HepG2 (cell line): ENCODE data around the gene CADM1.

Source experiments
- EZH2 ChIP-seq: conservative IDR thresholded peaks from 2 replicates; pipeline ENCODE4 v1.6.1; 2012; ENCODE audit warnings: mild to moderate bottlenecking, low read depth, low read length, moderate library complexity
- POLR2A ChIP-seq, 2 experiments: IDR thresholded peaks; 2 replicates each; pipeline ENCODE4 v1.6.1; 2011; ENCODE audit warnings: low read depth in 2 of 2, low read length in 2 of 2, mild to moderate bottlenecking in 1 of 2, moderate library complexity in 1 of 2; ENCODE audit not compliant: insufficient read depth in 1 of 2
- SUZ12 ChIP-seq: fragments of 150-350 bp; IDR thresholded peaks from 2 replicates; pipeline ENCODE4 v1.6.1; 2014; ENCODE audit warnings: low read depth, low read length
- ZFYVE20 ChIP-seq: sonication (generic); formaldehyde crosslinking; IDR thresholded peaks from 2 replicates; pipeline ENCODE4 v1.8.0; 2023; ENCODE audit warnings: low read depth, mild to moderate bottlenecking, moderate library complexity, missing genetic modification reagents, borderline replicate concordance
- ZNF121 ChIP-seq: sonication (generic); formaldehyde crosslinking; IDR thresholded peaks from 2 replicates; pipeline ENCODE4 v1.5.0; 2020; ENCODE audit warnings: mild to moderate bottlenecking, missing genetic modification reagents
- ZNF441 ChIP-seq: sonication (generic); formaldehyde crosslinking; IDR thresholded peaks from 2 replicates; pipeline ENCODE4 v1.7.0; 2021; ENCODE audit warnings: missing genetic modification reagents, borderline replicate concordance
- ZZZ3 ChIP-seq: sonication (generic); formaldehyde crosslinking; IDR thresholded peaks from 2 replicates; pipeline ENCODE4 v1.4.0; 2020; ENCODE audit warnings: missing genetic modification reagents, mild to moderate bottlenecking, borderline replicate concordance
- TF ChIP-seq, protein P1 (sequence below): sonication (generic); formaldehyde crosslinking; IDR thresholded peaks from 2 replicates; pipeline ENCODE4 v1.4.0; 2020; ENCODE audit warnings: mild to moderate bottlenecking, missing genetic modification reagents
- TF ChIP-seq, protein P2 (sequence below): IDR thresholded peaks from 2 replicates; pipeline ENCODE4 v1.6.1; 2016; ENCODE audit warnings: missing biosample characterization, missing genetic modification reagents, low read depth
- TF ChIP-seq, protein P3 (sequence below): sonication (generic); formaldehyde crosslinking; IDR thresholded peaks from 2 replicates; pipeline ENCODE4 v1.5.0; 2020; ENCODE audit warnings: missing genetic modification reagents

DNA sequence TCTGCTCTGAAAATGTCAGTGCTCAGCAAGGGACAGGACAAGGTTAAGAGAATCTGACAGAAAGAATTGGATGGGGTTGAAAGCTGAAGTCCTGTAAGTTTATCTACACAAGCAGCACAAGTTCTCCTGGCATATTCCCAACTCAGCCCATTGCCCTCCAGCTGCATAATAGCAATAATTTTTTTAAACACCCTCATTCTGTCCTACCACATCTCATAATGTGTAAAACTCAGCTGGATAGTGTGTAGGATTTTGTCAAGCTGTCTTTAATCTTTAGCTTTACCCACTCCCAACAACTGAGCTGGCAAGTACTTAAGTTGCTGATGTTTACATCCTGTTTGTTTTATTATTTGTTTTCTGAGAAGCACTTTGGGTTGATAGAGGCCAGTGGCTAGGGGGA is 158.9 kb downstream of the CADM1 start:
- TF ChIP-seq, protein P1, sequence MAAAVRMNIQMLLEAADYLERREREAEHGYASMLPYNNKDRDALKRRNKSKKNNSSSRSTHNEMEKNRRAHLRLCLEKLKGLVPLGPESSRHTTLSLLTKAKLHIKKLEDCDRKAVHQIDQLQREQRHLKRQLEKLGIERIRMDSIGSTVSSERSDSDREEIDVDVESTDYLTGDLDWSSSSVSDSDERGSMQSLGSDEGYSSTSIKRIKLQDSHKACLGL (CRISPR knock-in tag): no peak
- TF ChIP-seq, protein P2, sequence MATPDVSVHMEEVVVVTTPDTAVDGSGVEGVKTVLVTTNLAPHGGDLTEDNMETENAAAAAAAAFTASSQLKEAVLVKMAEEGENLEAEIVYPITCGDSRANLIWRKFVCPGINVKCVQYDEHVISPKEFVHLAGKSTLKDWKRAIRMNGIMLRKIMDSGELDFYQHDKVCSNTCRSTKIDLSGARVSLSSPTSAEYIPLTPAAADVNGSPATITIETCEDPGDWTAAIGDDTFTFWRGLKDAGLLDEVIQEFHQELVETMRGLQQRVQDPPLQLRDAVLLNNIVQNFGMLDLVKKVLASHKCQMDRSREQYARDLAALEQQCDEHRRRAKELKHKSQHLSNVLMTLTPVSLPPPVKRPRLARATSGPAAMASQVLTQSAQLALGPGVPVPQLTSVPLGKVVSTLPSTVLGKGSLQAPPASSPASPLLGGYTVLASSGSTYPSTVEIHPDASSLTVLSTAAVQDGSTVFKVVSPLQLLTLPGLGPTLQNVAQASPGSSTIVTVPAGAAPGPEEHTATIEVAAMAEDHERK (CRISPR knock-in tag): no peak
- TF ChIP-seq POLR2A (IDR thresholded peaks at IDR 0.05; ENCODE audit: insufficient read depth in 1 of 2, low read depth in 2 of 2, low read length in 2 of 2) (no peak), ZNF121 (no peak), ZFYVE20 (no peak), ZNF441 (no peak), SUZ12 (no peak), EZH2 (no peak), ZZZ3 (CRISPR knock-in tag) (no peak)
- TF ChIP-seq, protein P3, sequence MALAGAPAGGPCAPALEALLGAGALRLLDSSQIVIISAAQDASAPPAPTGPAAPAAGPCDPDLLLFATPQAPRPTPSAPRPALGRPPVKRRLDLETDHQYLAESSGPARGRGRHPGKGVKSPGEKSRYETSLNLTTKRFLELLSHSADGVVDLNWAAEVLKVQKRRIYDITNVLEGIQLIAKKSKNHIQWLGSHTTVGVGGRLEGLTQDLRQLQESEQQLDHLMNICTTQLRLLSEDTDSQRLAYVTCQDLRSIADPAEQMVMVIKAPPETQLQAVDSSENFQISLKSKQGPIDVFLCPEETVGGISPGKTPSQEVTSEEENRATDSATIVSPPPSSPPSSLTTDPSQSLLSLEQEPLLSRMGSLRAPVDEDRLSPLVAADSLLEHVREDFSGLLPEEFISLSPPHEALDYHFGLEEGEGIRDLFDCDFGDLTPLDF: no peak
